Parathyroid adenoma (tissue), 2 donors: ENCODE measurements around the gene CLIP2.
A peak's percentile ranks its signal among the peaks of the same experiment; 100 is the strongest.
"Not testable (repeated sequence)": the region's sequence is repeated elsewhere in the genome, so short reads cannot be mapped to it uniquely, and the experiment has no call there.

Source experiments
- H2AFZ ChIP-seq: fragments of 300-600 bp; sonication (generic); one replicate; pipeline ENCODE4 v1.7.0; 2017; ENCODE audit warnings: antibody characterized with exemption, mild to moderate bottlenecking
- H3K27ac ChIP-seq: fragments of 300-600 bp; sonication (generic); one replicate; pipeline ENCODE4 v1.7.0; 2017
- H3K27me3 ChIP-seq: fragments of 300-600 bp; sonication (generic); one replicate; pipeline ENCODE4 v1.7.0; 2017; ENCODE audit warnings: low read length; ENCODE audit not compliant: control insufficient read depth, insufficient read depth
- H3K36me3 ChIP-seq: fragments of 300-600 bp; sonication (generic); one replicate; pipeline ENCODE4 v1.7.0; 2017; ENCODE audit warnings: low read length; ENCODE audit not compliant: control insufficient read depth, insufficient read depth
- H3K4me1 ChIP-seq: fragments of 300-600 bp; sonication (generic); one replicate; pipeline ENCODE4 v1.7.0; 2017; ENCODE audit warnings: control low read depth
- H3K4me2 ChIP-seq: fragments of 300-600 bp; sonication (generic); one replicate; pipeline ENCODE4 v1.7.0; 2017; ENCODE audit warnings: low read length
- H3K4me3 ChIP-seq: fragments of 300-600 bp; sonication (generic); one replicate; pipeline ENCODE4 v1.7.0; 2017; ENCODE audit warnings: low read depth, low read length
- H3K79me2 ChIP-seq: fragments of 300-600 bp; sonication (generic); one replicate; pipeline ENCODE4 v1.7.0; 2017; ENCODE audit warnings: control low read depth
- H3K9ac ChIP-seq: fragments of 300-600 bp; sonication (generic); one replicate; pipeline ENCODE4 v1.7.0; 2017; ENCODE audit warnings: mild to moderate bottlenecking
- H3K9me3 ChIP-seq: fragments of 300-600 bp; sonication (generic); one replicate; pipeline ENCODE4 v1.7.0; 2017; ENCODE audit warnings: low read length; ENCODE audit not compliant: control insufficient read depth
- TF ChIP-seq, protein P1 (sequence below): fragments of 300-600 bp; sonication (generic); IDR thresholded peaks from one replicate; pipeline ENCODE4 v1.7.0; 2017; ENCODE audit warnings: antibody characterized with exemption, mild to moderate bottlenecking
- donor health status: primary hyperparathyroidism.

CLIP2 gene

GRCh38 chr7:74252893-74253292 lies 36.3 kb upstream of the CLIP2 start:
- TF ChIP-seq, protein P1, sequence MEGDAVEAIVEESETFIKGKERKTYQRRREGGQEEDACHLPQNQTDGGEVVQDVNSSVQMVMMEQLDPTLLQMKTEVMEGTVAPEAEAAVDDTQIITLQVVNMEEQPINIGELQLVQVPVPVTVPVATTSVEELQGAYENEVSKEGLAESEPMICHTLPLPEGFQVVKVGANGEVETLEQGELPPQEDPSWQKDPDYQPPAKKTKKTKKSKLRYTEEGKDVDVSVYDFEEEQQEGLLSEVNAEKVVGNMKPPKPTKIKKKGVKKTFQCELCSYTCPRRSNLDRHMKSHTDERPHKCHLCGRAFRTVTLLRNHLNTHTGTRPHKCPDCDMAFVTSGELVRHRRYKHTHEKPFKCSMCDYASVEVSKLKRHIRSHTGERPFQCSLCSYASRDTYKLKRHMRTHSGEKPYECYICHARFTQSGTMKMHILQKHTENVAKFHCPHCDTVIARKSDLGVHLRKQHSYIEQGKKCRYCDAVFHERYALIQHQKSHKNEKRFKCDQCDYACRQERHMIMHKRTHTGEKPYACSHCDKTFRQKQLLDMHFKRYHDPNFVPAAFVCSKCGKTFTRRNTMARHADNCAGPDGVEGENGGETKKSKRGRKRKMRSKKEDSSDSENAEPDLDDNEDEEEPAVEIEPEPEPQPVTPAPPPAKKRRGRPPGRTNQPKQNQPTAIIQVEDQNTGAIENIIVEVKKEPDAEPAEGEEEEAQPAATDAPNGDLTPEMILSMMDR = no peak
- Histone ChIP-seq H3K79me2 (no peaks in the 10 kb centered on the region), H3K9ac (no peak overlapping the region), H3K27me3 (no peaks in the 10 kb centered on the region), H3K36me3 (no peaks in the 10 kb centered on the region), H3K27ac (no peak overlapping the region), H2AFZ (no peak overlapping the region), H3K4me3 (no peak overlapping the region), H3K9me3 (no peaks in the 10 kb centered on the region), H3K4me2 (no peak overlapping the region), H3K4me1 (peaks cover 6% of the 10 kb centered on the region)

GRCh38 chr7:74253331-74253730 lies 35.9 kb upstream of the CLIP2 start:
- Histone ChIP-seq H3K9ac (no peak overlapping the region), H3K4me2 (peak overlapping the region; percentile 99), H3K36me3 (no peaks in the 10 kb centered on the region), H2AFZ (peak overlapping the region; percentile 89), H3K9me3 (no peaks in the 10 kb centered on the region), H3K27me3 (no peaks in the 10 kb centered on the region), H3K4me3 (peak overlapping the region; percentile 93), H3K4me1 (peaks cover 6% of the 10 kb centered on the region), H3K79me2 (no peaks in the 10 kb centered on the region), H3K27ac (no peak overlapping the region)
- TF ChIP-seq, protein P1 = no peak

- Histone ChIP-seq H3K27ac (peak overlapping the region; percentile 89), H3K79me2 (no peaks in the 10 kb centered on the region), H3K4me3 (peak overlapping the region; percentile 93), H3K4me2 (peak overlapping the region; percentile 99), H2AFZ (peak overlapping the region; percentile 89), H3K36me3 (no peaks in the 10 kb centered on the region), H3K9ac (peak overlapping the region; percentile 56), H3K9me3 (no peaks in the 10 kb centered on the region), H3K27me3 (no peaks in the 10 kb centered on the region), H3K4me1 (peaks cover 6% of the 10 kb centered on the region)
- TF ChIP-seq, protein P1 = no peak
Measured at GRCh38 chr7:74253835-74254128, 35.4 kb upstream of the CLIP2 start.

- Histone ChIP-seq H2AFZ (peak within 1 kb of the TSS; percentile 89), H3K4me1 (peaks cover 6% of the 10 kb centered on the region), H3K9me3 (no peaks in the 10 kb centered on the region), H3K36me3 (no peaks in the 10 kb centered on the region), H3K4me2 (peak within 1 kb of the TSS; percentile 99), H3K27ac (peak within 1 kb of the TSS; percentile 89), H3K27me3 (no peaks in the 10 kb centered on the region), H3K79me2 (no peaks in the 10 kb centered on the region), H3K4me3 (peak within 1 kb of the TSS; percentile 93), H3K9ac (peak within 1 kb of the TSS; percentile 58)
- TF ChIP-seq, protein P1 = peak; percentile 28
Measured at GRCh38 chr7:74254129-74254857, 34.9 kb upstream of the CLIP2 start, which contains the start of gene RFC2. RFC2 (minus strand) TSS chr7:74254399; CDS start chr7:74254383, 16 bp downstream.

DNA sequence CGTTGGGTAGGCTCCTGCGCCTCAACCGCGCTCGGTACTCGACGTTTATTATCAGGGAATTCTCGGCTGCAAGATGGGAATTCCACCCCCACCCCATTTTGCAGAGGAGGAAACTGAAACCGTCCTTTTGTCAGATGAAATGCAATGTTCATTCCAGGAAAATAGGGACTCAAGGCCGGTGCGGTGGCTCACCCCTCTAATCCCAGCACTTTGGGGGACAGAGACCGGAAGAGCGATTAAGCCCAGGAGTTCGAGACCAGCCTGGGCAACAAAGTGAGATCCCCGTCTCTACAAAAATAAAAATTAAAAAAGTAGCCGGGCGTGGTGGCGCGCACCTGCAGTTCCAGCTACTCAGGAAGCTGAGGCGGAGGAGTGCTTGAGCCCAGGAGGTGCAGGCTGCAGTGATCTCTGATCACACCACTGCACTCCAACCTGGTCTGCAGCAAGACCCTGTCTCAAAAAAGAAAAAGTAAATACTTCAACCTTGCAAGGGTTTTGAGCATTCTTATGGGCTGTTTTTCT lies 34.3 kb upstream of the CLIP2 start:
- peak overlapping the region; percentile 93 for H3K4me3 ChIP-seq
- TF ChIP-seq, protein P1 = no peak
- H3K79me2 ChIP-seq = no peaks in the 10 kb centered on the region
- H3K4me1 ChIP-seq = peaks cover 6% of the 10 kb centered on the region
- H3K27me3 ChIP-seq = no peaks in the 10 kb centered on the region
- peak overlapping the region; percentile 58 for H3K9ac ChIP-seq
- H2AFZ ChIP-seq = peak overlapping the region; percentile 89
- H3K9me3 ChIP-seq = no peaks in the 10 kb centered on the region
- H3K36me3 ChIP-seq = no peaks in the 10 kb centered on the region
- peak overlapping the region; percentile 99 for H3K4me2 ChIP-seq
- H3K27ac ChIP-seq = peak overlapping the region; percentile 89

- Histone ChIP-seq H3K27ac (peak overlapping the region; percentile 89), H3K4me2 (peak overlapping the region; percentile 99), H3K4me3 (peak overlapping the region; percentile 93), H2AFZ (peak overlapping the region; percentile 89)
- not testable (repeated sequence) for H3K9ac ChIP-seq, H3K27me3 ChIP-seq, H3K9me3 ChIP-seq, H3K4me1 ChIP-seq, H3K79me2 ChIP-seq, H3K36me3 ChIP-seq
Measured at GRCh38 chr7:74255461-74255860, 33.7 kb upstream of the CLIP2 start.
